Right atrium auricular region (tissue), 2 donors: ENCODE measurements around the gene SLC26A6. TPM values are rescaled to one million over a fixed set of nuclear protein-coding genes. Genes with fewer than 3 reads are reported as not detected.

Experiments
- DNase-seq: peaks from one replicate; pipeline ENCODE4 v3.0.0-alpha.2; 2019; ENCODE audit warnings: low spot score
- H3K27ac ChIP-seq, 2 donors: fragments of 200-600 bp; sonication (generic); 1 replicate in 1 of 2; 2 replicates in 1 of 2; pipeline ENCODE4 v1.5.1; 2016 to 2019
- H3K27me3 ChIP-seq, 2 donors: fragments of 200-600 bp; sonication (generic); one replicate each; pipeline versions ENCODE4 v1.5.1 to v1.6.0; 2017 to 2019
- H3K36me3 ChIP-seq: fragments of 200-600 bp; sonication (generic); one replicate; pipeline ENCODE4 v1.5.1; 2016
- H3K4me1 ChIP-seq, 2 donors: fragments of 200-600 bp; sonication (generic); one replicate each; pipeline versions ENCODE4 v1.5.1 to v1.6.0; 2017 to 2019
- H3K4me3 ChIP-seq, 2 donors: fragments of 200-600 bp; sonication (generic); 1 replicate in 1 of 2; 2 replicates in 1 of 2; pipeline ENCODE4 v1.5.1; 2017 to 2019; ENCODE audit warnings: mild to moderate bottlenecking in 1 of 2, moderate library complexity in 1 of 2
- H3K9me3 ChIP-seq, 2 donors: fragments of 200-600 bp; sonication (generic); one replicate each; pipeline ENCODE4 v1.5.1; 2019
- total RNA-seq, 2 donors: library from RNA; depleted of rRNA; stranded (reverse); fragments of >200 nt; gene quantifications; one replicate each; pipeline ENCODE4 v1.1.0, GENCODE V29; 2016
- TF ChIP-seq, protein P1 (sequence below), 2 donors: fragments of 200-600 bp; sonication (generic); IDR thresholded peaks; one replicate each; pipeline ENCODE4 v1.5.1; 2019; ENCODE audit warnings: antibody characterized with exemption in 2 of 2

The SLC26A6 gene
- total RNA-seq, 2 donors from 2014 or later: 9.6 to 10.1 TPM

DNA sequence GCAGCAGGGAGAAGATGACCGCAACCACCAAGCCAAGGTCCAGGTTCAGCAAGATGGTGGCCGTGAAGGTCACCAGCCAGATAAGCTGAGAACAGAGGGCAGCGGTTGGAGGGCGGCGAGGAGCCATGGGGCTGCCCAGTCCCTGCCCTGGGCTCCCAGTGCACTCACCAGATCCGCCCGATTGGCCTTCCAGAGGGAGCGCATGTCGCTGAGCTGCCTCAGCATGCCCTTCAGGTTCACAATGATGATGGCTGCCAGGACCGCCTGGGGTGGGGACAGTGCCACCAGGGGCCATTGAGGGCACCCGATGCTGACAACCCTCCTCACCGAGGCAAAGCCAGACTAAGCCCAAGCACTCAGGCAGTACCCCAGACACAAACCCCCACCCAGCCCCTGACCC lies 5.4 kb downstream of the SLC26A6 start:
- no peak for DNase-seq
- Histone ChIP-seq H3K27ac (no peak overlapping the region), H3K4me3 (no peak overlapping the region), H3K9me3 (no peaks in the 10 kb centered on the region), H3K27me3 (no peaks in the 10 kb centered on the region), H3K4me1 (peaks cover 0 to 14% of the 10 kb centered on the region in 2 donors), H3K36me3 (peaks cover 13% of the 10 kb centered on the region)
- TF ChIP-seq, protein P1, sequence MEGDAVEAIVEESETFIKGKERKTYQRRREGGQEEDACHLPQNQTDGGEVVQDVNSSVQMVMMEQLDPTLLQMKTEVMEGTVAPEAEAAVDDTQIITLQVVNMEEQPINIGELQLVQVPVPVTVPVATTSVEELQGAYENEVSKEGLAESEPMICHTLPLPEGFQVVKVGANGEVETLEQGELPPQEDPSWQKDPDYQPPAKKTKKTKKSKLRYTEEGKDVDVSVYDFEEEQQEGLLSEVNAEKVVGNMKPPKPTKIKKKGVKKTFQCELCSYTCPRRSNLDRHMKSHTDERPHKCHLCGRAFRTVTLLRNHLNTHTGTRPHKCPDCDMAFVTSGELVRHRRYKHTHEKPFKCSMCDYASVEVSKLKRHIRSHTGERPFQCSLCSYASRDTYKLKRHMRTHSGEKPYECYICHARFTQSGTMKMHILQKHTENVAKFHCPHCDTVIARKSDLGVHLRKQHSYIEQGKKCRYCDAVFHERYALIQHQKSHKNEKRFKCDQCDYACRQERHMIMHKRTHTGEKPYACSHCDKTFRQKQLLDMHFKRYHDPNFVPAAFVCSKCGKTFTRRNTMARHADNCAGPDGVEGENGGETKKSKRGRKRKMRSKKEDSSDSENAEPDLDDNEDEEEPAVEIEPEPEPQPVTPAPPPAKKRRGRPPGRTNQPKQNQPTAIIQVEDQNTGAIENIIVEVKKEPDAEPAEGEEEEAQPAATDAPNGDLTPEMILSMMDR (IDR thresholded peaks at IDR 0.05): no peak

DNA sequence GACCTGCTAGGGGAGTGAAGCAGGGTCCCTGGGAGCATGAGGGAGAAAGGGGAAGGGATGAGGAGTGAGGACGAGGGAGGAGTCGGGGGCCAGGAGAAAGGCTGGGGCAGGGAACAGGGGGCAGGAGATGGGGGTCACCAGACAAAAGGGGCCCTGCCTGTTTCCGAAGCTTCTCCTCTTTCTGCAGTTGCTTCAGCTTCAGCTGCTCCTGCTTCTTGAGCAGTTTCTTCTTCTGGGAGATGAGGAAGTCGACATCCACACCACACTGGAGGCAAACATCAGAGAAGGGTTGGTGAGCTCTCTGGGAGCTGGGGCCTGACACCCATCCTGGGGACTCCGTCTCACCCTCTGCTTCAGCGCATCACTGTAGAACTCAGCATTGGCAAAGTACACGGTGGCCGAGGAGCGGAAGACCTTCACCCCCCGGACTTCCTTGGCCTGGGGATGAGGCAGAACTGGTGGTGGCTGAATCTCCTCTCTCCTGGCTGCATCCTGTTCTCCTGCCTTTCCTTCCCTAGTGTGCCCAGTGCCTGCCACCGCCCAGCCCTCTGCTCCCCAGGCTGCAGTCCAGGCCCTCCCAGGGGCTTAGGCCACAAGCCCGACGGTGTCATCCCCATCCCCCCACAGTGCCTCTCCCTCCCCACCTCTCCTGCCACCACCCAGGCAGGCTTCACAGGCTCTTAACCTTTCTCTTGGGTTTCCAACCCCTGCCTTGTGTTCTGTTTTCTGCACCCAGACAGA lies 6.8 kb downstream of the SLC26A6 start:
- Histone ChIP-seq H3K4me3 (no peak overlapping the region), H3K9me3 (no peaks in the 10 kb centered on the region), H3K27me3 (no peaks in the 10 kb centered on the region), H3K36me3 (peaks cover 13% of the 10 kb centered on the region), H3K27ac (no peak overlapping the region), H3K4me1 (no peaks in the 10 kb centered on the region)
- no peak for DNase-seq
- TF ChIP-seq, protein P1 (IDR thresholded peaks at IDR 0.05): no peak

DNA sequence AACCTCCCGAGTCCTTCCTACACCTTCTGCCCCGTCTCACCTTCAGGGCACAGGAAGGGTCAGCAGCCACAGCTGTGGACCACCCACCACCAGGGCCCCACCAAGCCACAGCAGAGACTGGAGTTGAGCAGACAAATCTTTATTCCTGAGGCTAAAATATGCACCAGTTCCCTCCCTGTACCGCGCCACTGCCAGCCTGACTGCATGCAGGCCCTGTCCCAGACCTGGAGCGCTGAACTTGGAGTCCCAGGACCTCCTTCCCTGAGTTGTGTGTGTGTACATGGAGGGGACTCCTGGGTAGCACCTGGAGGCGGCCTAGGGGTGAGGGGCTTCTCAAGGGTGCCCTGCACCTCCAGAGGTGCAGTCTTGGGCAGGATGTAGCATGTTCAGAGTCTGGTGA lies 9.7 kb downstream of the SLC26A6 start:
- TF ChIP-seq, protein P1 (IDR thresholded peaks at IDR 0.05): no peak
- no peak overlapping the region for H3K27ac ChIP-seq
- peaks cover 13% of the 10 kb centered on the region for H3K36me3 ChIP-seq
- no peaks in the 10 kb centered on the region for H3K4me1 ChIP-seq
- no peak overlapping the region for H3K4me3 ChIP-seq
- H3K9me3 ChIP-seq: no peaks in the 10 kb centered on the region
- no peaks in the 10 kb centered on the region for H3K27me3 ChIP-seq
- no peak for DNase-seq

DNA sequence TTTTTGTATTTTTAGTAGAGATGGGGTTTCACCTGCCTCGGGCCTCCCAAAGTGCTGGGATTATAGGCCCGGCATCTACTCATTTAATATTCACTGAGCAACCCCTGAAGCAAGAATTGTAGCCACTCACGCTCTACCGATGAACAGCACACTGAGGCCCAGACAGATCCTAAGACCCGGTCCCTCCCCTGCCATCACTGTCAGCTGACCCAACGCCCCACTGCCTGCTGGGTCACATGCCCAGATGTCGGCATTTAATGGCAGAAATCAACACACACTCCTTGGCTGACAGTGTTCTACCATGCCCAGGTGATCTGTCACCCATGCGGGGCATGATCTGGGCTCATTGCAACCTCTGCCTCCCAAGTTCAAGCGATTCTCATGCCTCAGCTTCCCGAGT lies 10.5 kb downstream of the SLC26A6 start:
- no peak overlapping the region for H3K27ac ChIP-seq
- TF ChIP-seq, protein P1 (IDR thresholded peaks at IDR 0.05): no peak
- H3K36me3 ChIP-seq: peaks cover 13% of the 10 kb centered on the region
- no peak overlapping the region for H3K4me3 ChIP-seq
- no peaks in the 10 kb centered on the region for H3K4me1 ChIP-seq
- no peaks in the 10 kb centered on the region for H3K9me3 ChIP-seq
- no peaks in the 10 kb centered on the region for H3K27me3 ChIP-seq
- no peak for DNase-seq

DNA sequence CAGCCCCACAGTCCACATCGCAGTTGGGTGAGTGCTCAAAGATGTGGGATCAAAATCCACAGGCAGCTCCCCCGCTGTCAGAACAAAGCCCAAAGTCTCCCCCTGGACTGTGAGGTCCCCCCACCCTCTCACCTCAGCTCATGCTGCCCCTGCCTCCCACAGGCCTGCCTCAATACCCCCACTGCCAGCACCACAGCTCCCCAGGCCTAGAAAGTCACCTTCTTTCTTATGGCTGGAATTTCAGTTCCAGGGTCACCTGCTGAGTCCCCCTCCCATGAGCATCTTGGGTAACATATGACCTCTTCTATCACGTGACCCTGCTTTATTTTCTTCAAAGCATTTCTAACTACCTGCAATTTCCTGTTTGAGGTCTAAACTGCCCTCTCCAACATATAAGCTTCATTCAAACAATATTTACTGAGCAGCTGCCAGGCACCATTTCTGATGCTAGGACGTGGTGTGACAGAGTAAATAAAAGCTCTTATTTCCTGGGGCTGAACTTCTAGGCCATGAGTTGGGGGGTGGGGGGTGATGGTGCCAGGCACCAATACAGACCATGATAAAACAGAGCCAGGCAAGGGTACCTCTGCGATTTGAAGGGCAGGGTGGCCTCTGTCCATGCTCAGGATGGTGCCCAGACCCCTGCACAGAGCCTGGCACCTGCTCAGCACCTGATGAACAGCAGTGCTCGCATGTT lies 11.3 kb downstream of the SLC26A6 start:
- no peak overlapping the region for H3K4me3 ChIP-seq
- no peaks in the 10 kb centered on the region for H3K9me3 ChIP-seq
- TF ChIP-seq, protein P1 (IDR thresholded peaks at IDR 0.05): no peak
- peaks cover 13% of the 10 kb centered on the region for H3K36me3 ChIP-seq
- H3K4me1 ChIP-seq: no peaks in the 10 kb centered on the region
- no peak for DNase-seq
- no peaks in the 10 kb centered on the region for H3K27me3 ChIP-seq
- H3K27ac ChIP-seq: no peak overlapping the region
